ENCODE data around the gene ASTE1.

GRCh38 chr3:131067983-131068382 is 41.4 kb upstream of the ASTE1 start:
- TF ChIP-seq CTCF (conservative IDR thresholded peaks at IDR 0.05; ENCODE audit: low read depth, low read length) (no peak), EZH2 (IDR thresholded peaks at IDR 0.05; ENCODE audit: borderline replicate concordance, low read depth, low read length, poor library complexity, severe bottlenecking) (no peak)
